PC-3 (cell line): Measurements from ENCODE around the gene GMDS. TPM values are rescaled to one million over a fixed set of nuclear protein-coding genes. Genes with fewer than 3 reads are reported as not detected.

Source experiments
- ATAC-seq: fragments of 200-7000 bp; cut with Tn5 transposase; 2 replicates; pipeline ENCODE4 v1.9.1; 2020; ENCODE audit warnings: mild to moderate bottlenecking, moderate library complexity
- BruUV-seq: library from RNA; stranded (reverse); fragments of 400-500 nt; replicated peaks from 2 replicates; lab custom pipeline; 2021; lab: Mats Ljungman, UMichigan
- CTCF ChIA-PET: fragments of 300-600 bp; sonication (Branson Sonifier 250); formaldehyde crosslinking; loops from one replicate; lab custom pipeline; 2022; ENCODE audit warnings: antibody characterized with exemption; lab: Charles Lee
- POLR2A ChIA-PET: fragments of 300-600 bp; sonication (Branson Sonifier 250); formaldehyde crosslinking; loops from one replicate; lab custom pipeline; 2022; ENCODE audit warnings: antibody characterized with exemption; ENCODE audit not compliant: unreplicated experiment; lab: Charles Lee
- DNase-seq: peaks from one replicate; pipeline ENCODE4 v3.0.0-alpha.2; 2015
- H2AFZ ChIP-seq: fragments of 300-600 bp; sonication (generic); 2 replicates; pipeline ENCODE4 v1.6.0; 2016; ENCODE audit warnings: antibody characterized with exemption, low read length
- H3F3A ChIP-seq: fragments of 300-600 bp; sonication (generic); one replicate; pipeline ENCODE4 v1.6.0; 2017; ENCODE audit warnings: antibody characterized with exemption, low read length, control low read depth, mild to moderate bottlenecking; ENCODE audit not compliant: unreplicated experiment
- H3K27ac ChIP-seq: fragments of 300-600 bp; sonication (generic); 2 replicates; pipeline ENCODE4 v1.5.1; 2016; ENCODE audit warnings: mild to moderate bottlenecking, low read length
- H3K27me3 ChIP-seq: fragments of 300-600 bp; sonication (generic); 2 replicates; pipeline ENCODE4 v1.6.1; 2016; ENCODE audit warnings: low read length, mixed read lengths
- H3K36me3 ChIP-seq: fragments of 300-600 bp; sonication (generic); 2 replicates; pipeline ENCODE4 v1.6.1; 2016; ENCODE audit warnings: low read depth, mixed run types, low read length, mixed read lengths
- H3K4me1 ChIP-seq: fragments of 300-600 bp; sonication (generic); 2 replicates; pipeline ENCODE4 v1.5.1; 2016; ENCODE audit warnings: low read length; ENCODE audit not compliant: insufficient read depth
- H3K4me2 ChIP-seq: fragments of 300-600 bp; sonication (generic); 2 replicates; pipeline ENCODE4 v1.6.0; 2016; ENCODE audit warnings: low read length
- H3K4me3 ChIP-seq: fragments of 300-600 bp; sonication (generic); 2 replicates; pipeline ENCODE4 v1.5.1; 2016; ENCODE audit warnings: mild to moderate bottlenecking, low read length, mixed read lengths
- H3K79me2 ChIP-seq: fragments of 300-600 bp; sonication (generic); 2 replicates; pipeline ENCODE4 v1.6.1; 2017; ENCODE audit warnings: low read length, mixed read lengths
- H3K9ac ChIP-seq: fragments of 300-600 bp; sonication (generic); 2 replicates; pipeline ENCODE4 v1.6.0; 2016; ENCODE audit warnings: mild to moderate bottlenecking, low read length
- H3K9me2 ChIP-seq: fragments of 300-600 bp; sonication (generic); replicated peaks from 2 replicates; pipeline ENCODE4 v1.6.1; 2016; ENCODE audit warnings: mixed run types, low read length, mixed read lengths
- H3K9me3 ChIP-seq: fragments of 300-600 bp; sonication (generic); 2 replicates; pipeline ENCODE4 v1.6.1; 2016; ENCODE audit warnings: low read length, mixed read lengths
- H4K20me1 ChIP-seq: fragments of 300-600 bp; sonication (generic); 2 replicates; pipeline ENCODE4 v1.6.1; 2016; ENCODE audit warnings: low read length, mixed read lengths
- EZH2 ChIP-seq: fragments of 300-600 bp; sonication (generic); IDR thresholded peaks from one replicate; pipeline ENCODE4 v1.6.1; 2017; ENCODE audit warnings: antibody characterized with exemption, mild to moderate bottlenecking, low read length; ENCODE audit not compliant: unreplicated experiment
- EZH2phosphoT487 ChIP-seq: fragments of 300-600 bp; sonication (generic); IDR thresholded peaks from 2 replicates; pipeline ENCODE4 v1.6.1; 2018; ENCODE audit warnings: mild to moderate bottlenecking, antibody characterized with exemption, low read length, borderline replicate concordance
- intact Hi-C: fragments of 100-400 bp; cut with micrococcal nuclease; formaldehyde crosslinking; loops from 2 replicates; pipeline ENCODE4 v1.9.0; 2023
- total RNA-seq: library from RNA; depleted of rRNA; stranded (reverse); fragments of >200 nt; gene quantifications from 2 replicates; pipeline ENCODE4 v1.2.3, GENCODE V29; 2014
- TF ChIP-seq, protein P1 (sequence below): fragments of 300-600 bp; sonication (generic); conservative IDR thresholded peaks from 2 replicates; pipeline ENCODE4 v1.5.1; 2017; ENCODE audit warnings: antibody characterized with exemption, low read depth, mild to moderate bottlenecking, low read length

The GMDS gene
- total RNA-seq, 1 experiment from 2014 or later = 18.3 TPM

DNA sequence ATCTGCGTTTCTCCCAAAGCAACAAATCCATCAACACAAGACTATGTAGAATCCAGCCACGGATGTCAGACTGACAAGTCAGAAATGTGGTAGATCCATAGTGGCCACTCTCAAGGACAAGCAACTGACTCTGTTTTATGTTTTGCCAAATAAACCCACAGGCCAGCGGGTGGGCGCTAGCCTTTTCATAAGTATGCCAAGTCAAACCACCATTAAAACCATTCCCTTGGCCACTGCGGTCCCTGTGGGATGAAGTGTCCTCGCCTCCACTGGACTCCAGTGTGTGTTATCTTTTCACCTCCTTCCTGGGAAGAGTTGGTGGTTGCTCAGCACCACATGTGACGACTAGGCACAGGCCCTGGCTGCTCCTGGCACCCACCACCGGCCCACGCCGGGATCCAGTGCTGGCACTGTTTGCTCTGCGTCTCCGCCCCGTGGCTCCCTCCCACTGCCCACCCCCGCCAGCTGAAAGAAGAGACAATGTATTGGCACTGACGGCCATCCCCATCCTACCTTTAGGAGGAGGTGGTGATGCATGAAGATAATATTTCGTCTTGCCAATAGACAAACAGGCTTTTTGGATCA, 532.3 kb downstream of the GMDS start:
- POLR2A ChIA-PET = no interaction called here
- Histone ChIP-seq H3F3A (no peaks in the 10 kb centered on the region), H3K79me2 (no peaks in the 10 kb centered on the region), H3K27me3 (no peaks in the 10 kb centered on the region), H3K9me3 (no peaks in the 10 kb centered on the region), H4K20me1 (no peaks in the 10 kb centered on the region), H3K27ac (no peak overlapping the region), H3K36me3 (no peaks in the 10 kb centered on the region), H3K4me2 (no peak overlapping the region), H2AFZ (no peak overlapping the region), H3K9me2 (no peaks in the 10 kb centered on the region), H3K9ac (no peak overlapping the region), H3K4me1 (no peaks in the 10 kb centered on the region), H3K4me3 (no peak overlapping the region)
- DNase-seq (no peak), ATAC-seq (no peak)
- TF ChIP-seq EZH2 = no peak
- TF ChIP-seq, protein P1, sequence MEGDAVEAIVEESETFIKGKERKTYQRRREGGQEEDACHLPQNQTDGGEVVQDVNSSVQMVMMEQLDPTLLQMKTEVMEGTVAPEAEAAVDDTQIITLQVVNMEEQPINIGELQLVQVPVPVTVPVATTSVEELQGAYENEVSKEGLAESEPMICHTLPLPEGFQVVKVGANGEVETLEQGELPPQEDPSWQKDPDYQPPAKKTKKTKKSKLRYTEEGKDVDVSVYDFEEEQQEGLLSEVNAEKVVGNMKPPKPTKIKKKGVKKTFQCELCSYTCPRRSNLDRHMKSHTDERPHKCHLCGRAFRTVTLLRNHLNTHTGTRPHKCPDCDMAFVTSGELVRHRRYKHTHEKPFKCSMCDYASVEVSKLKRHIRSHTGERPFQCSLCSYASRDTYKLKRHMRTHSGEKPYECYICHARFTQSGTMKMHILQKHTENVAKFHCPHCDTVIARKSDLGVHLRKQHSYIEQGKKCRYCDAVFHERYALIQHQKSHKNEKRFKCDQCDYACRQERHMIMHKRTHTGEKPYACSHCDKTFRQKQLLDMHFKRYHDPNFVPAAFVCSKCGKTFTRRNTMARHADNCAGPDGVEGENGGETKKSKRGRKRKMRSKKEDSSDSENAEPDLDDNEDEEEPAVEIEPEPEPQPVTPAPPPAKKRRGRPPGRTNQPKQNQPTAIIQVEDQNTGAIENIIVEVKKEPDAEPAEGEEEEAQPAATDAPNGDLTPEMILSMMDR = no peak
- no peak for TF ChIP-seq EZH2phosphoT487
- BruUV-seq = no TSS peak
- intact Hi-C loops = no loop called here
- CTCF ChIA-PET = no interaction called here

DNA sequence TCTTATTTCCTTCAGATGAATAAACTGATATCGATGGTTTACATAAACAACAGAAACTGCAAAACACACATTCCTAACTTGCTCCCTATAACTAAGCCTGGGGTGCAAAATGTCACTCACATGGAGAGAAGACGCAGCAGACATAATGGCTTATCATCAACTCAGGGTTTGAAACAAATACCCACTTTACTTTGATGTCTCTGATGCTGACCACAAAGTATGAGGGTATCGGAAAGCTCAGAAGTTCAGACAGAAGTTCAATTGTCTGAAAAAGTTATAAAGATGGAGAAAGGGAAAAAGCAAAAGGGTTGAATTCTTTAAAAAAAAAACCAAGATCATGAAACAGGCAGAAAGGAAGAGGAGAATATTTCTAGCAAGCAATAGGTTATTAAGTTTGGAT, 533.0 kb downstream of the GMDS start:
- Histone ChIP-seq H3K4me2 (no peak overlapping the region), H4K20me1 (no peaks in the 10 kb centered on the region), H3K36me3 (no peaks in the 10 kb centered on the region), H3K9me3 (no peaks in the 10 kb centered on the region), H3K27me3 (no peaks in the 10 kb centered on the region), H2AFZ (no peak overlapping the region), H3K4me1 (no peaks in the 10 kb centered on the region), H3F3A (no peaks in the 10 kb centered on the region), H3K9me2 (no peaks in the 10 kb centered on the region), H3K27ac (no peak overlapping the region), H3K9ac (no peak overlapping the region), H3K79me2 (no peaks in the 10 kb centered on the region), H3K4me3 (no peak overlapping the region)
- no peak for DNase-seq
- TF ChIP-seq, protein P1 = no peak
- no peak for TF ChIP-seq EZH2
- no peak for TF ChIP-seq EZH2phosphoT487
- POLR2A ChIA-PET = no interaction called here
- no TSS peak for BruUV-seq
- CTCF ChIA-PET = no interaction called here
- ATAC-seq = no peak
- intact Hi-C loops = no loop called here

DNA sequence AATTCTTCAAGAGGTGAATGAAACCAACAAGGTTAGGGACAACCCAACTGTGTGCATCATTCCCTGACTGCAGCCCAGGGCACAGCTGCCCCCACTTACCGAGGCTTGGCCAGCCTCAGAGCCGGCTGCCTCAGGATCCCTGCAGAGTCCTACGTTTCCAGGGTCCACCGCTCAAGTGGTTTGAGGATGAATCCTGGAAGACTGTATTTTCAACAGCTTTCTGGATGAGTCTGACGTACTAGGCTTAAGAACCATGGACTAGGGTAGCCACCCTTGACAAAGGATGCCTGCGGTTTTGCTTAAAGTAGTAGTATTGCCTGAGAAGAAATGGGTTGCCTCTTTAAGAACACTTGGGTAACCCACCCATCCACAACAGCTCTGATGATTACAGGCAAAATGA, 534.3 kb downstream of the GMDS start:
- Histone ChIP-seq H3K4me2 (no peak overlapping the region), H3K79me2 (no peaks in the 10 kb centered on the region), H3F3A (no peaks in the 10 kb centered on the region), H2AFZ (no peak overlapping the region), H4K20me1 (no peaks in the 10 kb centered on the region), H3K27me3 (no peaks in the 10 kb centered on the region), H3K36me3 (no peaks in the 10 kb centered on the region), H3K4me3 (no peak overlapping the region), H3K9ac (no peak overlapping the region), H3K9me2 (no peaks in the 10 kb centered on the region), H3K4me1 (no peaks in the 10 kb centered on the region), H3K9me3 (no peaks in the 10 kb centered on the region), H3K27ac (no peak overlapping the region)
- intact Hi-C loops = no loop called here
- ATAC-seq (no peak), DNase-seq (no peak)
- ChIA-PET CTCF (no interaction called here), POLR2A (no interaction called here)
- BruUV-seq = no TSS peak
- TF ChIP-seq EZH2 = no peak
- no peak for TF ChIP-seq EZH2phosphoT487
